ENCODE measurements around the gene ADAP1. TPM values are rescaled to one million over a fixed set of nuclear protein-coding genes. Genes with fewer than 3 reads are reported as not detected.

ADAP1 gene
- total and polyA plus RNA-seq, 2 of the 13 experiments (the other 11 are each of a cell fraction or from before 2014, with no cell fraction given) = 10.5 to 24.6 TPM

- TF ChIP-seq GMEB1 (CRISPR knock-in tag; IDR thresholded peaks at IDR 0.05; ENCODE audit: borderline replicate concordance) (no peak), ZNF260 (CRISPR knock-in tag; IDR thresholded peaks at IDR 0.05; ENCODE audit: borderline replicate concordance, low read depth) (no peak), ZNF773 (CRISPR knock-in tag; IDR thresholded peaks at IDR 0.05; ENCODE audit: borderline replicate concordance) (no peak), SMC3 (IDR thresholded peaks at IDR 0.05; ENCODE audit: low read length) (no peak), ZNF180 (CRISPR knock-in tag; IDR thresholded peaks at IDR 0.05; ENCODE audit: borderline replicate concordance, low read depth) (no peak), ZNF598 (CRISPR knock-in tag; IDR thresholded peaks at IDR 0.05; ENCODE audit: borderline replicate concordance) (peak; percentile 92; the same call in 1 of the 2 replicates), NPAS2 (CRISPR knock-in tag; IDR thresholded peaks at IDR 0.05; ENCODE audit: borderline replicate concordance) (no peak), REPIN1 (CRISPR knock-in tag; IDR thresholded peaks at IDR 0.05; ENCODE audit: borderline replicate concordance, low read depth) (no peak), PITX1 (CRISPR knock-in tag; IDR thresholded peaks at IDR 0.05) (no peak), RARG (CRISPR knock-in tag; IDR thresholded peaks at IDR 0.05; ENCODE audit: low read depth) (no peak), ZNF709 (CRISPR knock-in tag; IDR thresholded peaks at IDR 0.05) (no peak), UBTF (CRISPR knock-in tag; IDR thresholded peaks at IDR 0.05) (peak; percentile 91), ZNF770 (CRISPR knock-in tag; IDR thresholded peaks at IDR 0.05) (peak; percentile 36; the same call in 1 of the 2 replicates), AGO2 (optimal IDR thresholded peaks at IDR 0.05; ENCODE audit: low read depth, low read length) (no peak), HNF1A (IDR thresholded peaks at IDR 0.05; ENCODE audit: low read depth) (no peak), HNF1A (CRISPR knock-in tag; IDR thresholded peaks at IDR 0.05; ENCODE audit: borderline replicate concordance) (no peak), STAG1 (CRISPR knock-in tag; IDR thresholded peaks at IDR 0.05) (no peak), MATR3 (CRISPR knock-in tag; IDR thresholded peaks at IDR 0.05) (no peak), MTF1 (CRISPR knock-in tag; IDR thresholded peaks at IDR 0.05) (no peak)
Measured at GRCh38 chr7:953547-954327, 743 bp downstream of the ADAP1 start (continued).
